ENCODE data around the gene EPHB2. TPM values are rescaled to one million over a fixed set of nuclear protein-coding genes. Genes with fewer than 3 reads are reported as not detected.

Gene EPHB2
- total RNA-seq, 2 experiments from 2014 or later = 0.08 TPM; not detected in 1

DNA sequence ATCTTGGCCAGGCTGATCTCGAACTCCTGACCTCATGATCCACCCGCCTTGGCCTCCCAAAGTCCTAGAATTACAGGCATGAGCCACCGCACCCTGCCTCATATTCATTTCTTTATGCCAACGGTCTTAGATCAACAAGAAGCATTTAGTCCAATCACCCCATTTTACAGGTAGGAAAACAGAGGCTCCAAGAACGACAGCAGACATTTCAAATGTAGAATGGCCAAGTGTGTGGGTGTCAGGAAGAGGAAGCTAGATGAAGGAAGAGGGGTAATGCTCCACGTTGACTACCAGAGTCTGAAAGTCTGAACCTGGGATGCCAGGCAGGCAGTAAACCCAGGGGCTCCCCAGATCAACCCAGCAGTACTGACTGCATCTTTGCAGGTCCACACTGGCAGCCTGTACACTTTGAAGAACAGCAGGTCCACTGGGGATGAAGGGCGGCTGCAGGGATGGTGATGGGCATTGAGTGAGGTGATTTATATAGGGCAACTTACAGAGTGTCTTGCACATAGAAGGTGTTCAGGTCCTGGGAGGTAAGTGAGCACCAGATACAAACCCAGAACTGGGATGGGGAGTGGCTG lies 120.2 kb downstream of the EPHB2 start:
- no peaks in the 10 kb centered on the region for H3K9me3 Mint-ChIP-seq
- H3K36me3 ChIP-seq (ENCODE audit: insufficient read depth, low read length) = no peaks in the 10 kb centered on the region
- no peak overlapping the region for H3K4me3 ChIP-seq (ENCODE audit: low read length)
- H3K36me3 Mint-ChIP-seq (ENCODE audit: low read depth) = no peaks in the 10 kb centered on the region
- no peak overlapping the region for H3K4me3 Mint-ChIP-seq
- H3K27me3 Mint-ChIP-seq = peaks cover 21% of the 10 kb centered on the region
- no peak overlapping the region for H3K27ac ChIP-seq (ENCODE audit: low read depth in 1 of 2, low read length in 2 of 2)
- H3K4me1 ChIP-seq (ENCODE audit: insufficient read depth, low read length) = no peaks in the 10 kb centered on the region
- ChIA-PET CTCF (no interaction called here), POLR2A (no interaction called here)
- H3K9me3 ChIP-seq (ENCODE audit: control insufficient read depth in 1 of 2, insufficient read depth in 1 of 2, low read length in 2 of 2) = no peaks in the 10 kb centered on the region
- H3K4me1 Mint-ChIP-seq (ENCODE audit: low read depth) = no peaks in the 10 kb centered on the region
- intact Hi-C loops (cut with DNase I, micrococcal nuclease) = no loop called here
- TF ChIP-seq, protein P1, sequence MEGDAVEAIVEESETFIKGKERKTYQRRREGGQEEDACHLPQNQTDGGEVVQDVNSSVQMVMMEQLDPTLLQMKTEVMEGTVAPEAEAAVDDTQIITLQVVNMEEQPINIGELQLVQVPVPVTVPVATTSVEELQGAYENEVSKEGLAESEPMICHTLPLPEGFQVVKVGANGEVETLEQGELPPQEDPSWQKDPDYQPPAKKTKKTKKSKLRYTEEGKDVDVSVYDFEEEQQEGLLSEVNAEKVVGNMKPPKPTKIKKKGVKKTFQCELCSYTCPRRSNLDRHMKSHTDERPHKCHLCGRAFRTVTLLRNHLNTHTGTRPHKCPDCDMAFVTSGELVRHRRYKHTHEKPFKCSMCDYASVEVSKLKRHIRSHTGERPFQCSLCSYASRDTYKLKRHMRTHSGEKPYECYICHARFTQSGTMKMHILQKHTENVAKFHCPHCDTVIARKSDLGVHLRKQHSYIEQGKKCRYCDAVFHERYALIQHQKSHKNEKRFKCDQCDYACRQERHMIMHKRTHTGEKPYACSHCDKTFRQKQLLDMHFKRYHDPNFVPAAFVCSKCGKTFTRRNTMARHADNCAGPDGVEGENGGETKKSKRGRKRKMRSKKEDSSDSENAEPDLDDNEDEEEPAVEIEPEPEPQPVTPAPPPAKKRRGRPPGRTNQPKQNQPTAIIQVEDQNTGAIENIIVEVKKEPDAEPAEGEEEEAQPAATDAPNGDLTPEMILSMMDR (IDR thresholded peaks at IDR 0.05) = no peak
- peaks cover 0 to 5% of the 10 kb centered on the region in 2 experiments for H3K27me3 ChIP-seq (ENCODE audit: control insufficient read depth in 1 of 2, insufficient read depth in 2 of 2, low read length in 2 of 2)
- no peak for DNase-seq
- no peak for ATAC-seq (ENCODE audit: poor library complexity)
- H3K27ac Mint-ChIP-seq = no peak overlapping the region

DNA sequence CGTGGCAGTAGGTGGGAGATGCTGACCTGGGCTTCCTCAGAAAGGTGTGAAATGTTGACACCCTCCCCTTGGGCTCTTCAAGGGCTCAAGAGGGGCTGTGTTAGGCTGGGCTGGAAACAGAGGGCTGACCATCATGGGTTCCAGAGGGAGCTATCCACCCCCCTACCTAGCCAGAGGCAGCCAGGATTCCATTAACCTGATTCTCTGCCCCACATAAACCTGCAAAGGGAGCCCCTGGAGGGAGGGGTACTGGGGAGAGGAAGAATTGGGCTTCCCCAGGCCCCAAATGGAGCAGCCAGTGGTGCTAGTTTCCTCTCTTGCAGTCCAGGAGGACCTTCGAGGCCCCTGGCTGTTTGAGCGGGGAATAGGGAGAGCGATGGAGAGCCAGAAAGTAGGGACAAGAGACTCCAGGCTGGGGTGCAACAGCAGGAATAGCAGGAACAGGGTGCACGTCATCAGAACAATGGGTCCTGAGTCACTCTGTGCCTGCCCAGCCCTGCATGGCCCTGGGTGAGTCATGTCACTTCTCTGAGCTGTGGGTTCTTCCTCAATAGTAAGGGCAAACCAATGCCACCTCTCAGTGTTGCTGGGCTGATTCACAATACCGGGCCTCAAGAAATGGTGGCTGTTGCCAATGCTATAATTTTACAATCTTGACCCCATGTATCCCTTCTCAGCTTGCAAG lies 121.2 kb downstream of the EPHB2 start:
- no peak overlapping the region for H3K4me3 Mint-ChIP-seq
- H3K27me3 ChIP-seq (ENCODE audit: control insufficient read depth in 1 of 2, insufficient read depth in 2 of 2, low read length in 2 of 2) = peaks cover 0 to 7% of the 10 kb centered on the region in 2 experiments
- no peaks in the 10 kb centered on the region for H3K9me3 Mint-ChIP-seq
- H3K4me1 Mint-ChIP-seq (ENCODE audit: low read depth) = no peaks in the 10 kb centered on the region
- ChIA-PET CTCF (no interaction called here), POLR2A (no interaction called here)
- H3K9me3 ChIP-seq (ENCODE audit: control insufficient read depth in 1 of 2, insufficient read depth in 1 of 2, low read length in 2 of 2) = no peaks in the 10 kb centered on the region
- H3K36me3 ChIP-seq (ENCODE audit: insufficient read depth, low read length) = no peaks in the 10 kb centered on the region
- no peak overlapping the region for H3K27ac ChIP-seq (ENCODE audit: low read depth in 1 of 2, low read length in 2 of 2)
- intact Hi-C loops (cut with DNase I, micrococcal nuclease) = loop anchor here in 1 of 2 experiments (2.0 kb wide), 1 partner anchor 19 kb away; no protein-coding TSS in a partner anchor
- DNase-seq (peak in 2 of 14 experiments; percentile 36 to 60), ATAC-seq (ENCODE audit: poor library complexity) (no peak)
- peaks cover 27% of the 10 kb centered on the region for H3K27me3 Mint-ChIP-seq
- no peak overlapping the region for H3K4me3 ChIP-seq (ENCODE audit: low read length)
- H3K4me1 ChIP-seq (ENCODE audit: insufficient read depth, low read length) = no peaks in the 10 kb centered on the region
- no peaks in the 10 kb centered on the region for H3K36me3 Mint-ChIP-seq (ENCODE audit: low read depth)
- TF ChIP-seq, protein P1 (IDR thresholded peaks at IDR 0.05) = no peak
- H3K27ac Mint-ChIP-seq = no peak overlapping the region

DNA sequence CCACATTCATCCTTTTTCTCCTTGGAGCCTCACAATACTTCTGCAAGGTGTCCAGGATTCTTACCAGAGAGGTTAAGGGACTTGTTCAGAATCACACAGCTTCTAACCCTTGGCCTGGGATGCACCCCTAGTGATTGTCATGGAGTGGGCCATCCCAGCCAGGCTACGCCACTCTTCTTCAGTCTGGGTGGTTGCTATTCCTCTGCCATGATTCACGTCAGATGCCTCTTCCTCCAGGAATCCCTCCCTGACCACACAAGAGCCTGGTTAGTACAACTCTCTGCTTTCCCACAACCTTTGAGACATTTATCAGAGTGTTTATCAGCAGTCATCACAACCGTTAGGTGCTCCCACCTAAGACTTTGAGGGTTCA lies 121.8 kb downstream of the EPHB2 start:
- Mint-ChIP-seq H3K4me1 (ENCODE audit: low read depth) (no peaks in the 10 kb centered on the region), H3K9me3 (no peaks in the 10 kb centered on the region), H3K27me3 (peaks cover 33% of the 10 kb centered on the region), H3K4me3 (no peak overlapping the region), H3K36me3 (ENCODE audit: low read depth) (no peaks in the 10 kb centered on the region), H3K27ac (no peak overlapping the region)
- Histone ChIP-seq H3K36me3 (ENCODE audit: insufficient read depth, low read length) (no peaks in the 10 kb centered on the region), H3K27ac (ENCODE audit: low read depth in 1 of 2, low read length in 2 of 2) (no peak overlapping the region), H3K4me3 (ENCODE audit: low read length) (no peak overlapping the region), H3K9me3 (ENCODE audit: control insufficient read depth in 1 of 2, insufficient read depth in 1 of 2, low read length in 2 of 2) (no peaks in the 10 kb centered on the region), H3K27me3 (ENCODE audit: control insufficient read depth in 1 of 2, insufficient read depth in 2 of 2, low read length in 2 of 2) (peaks cover 0 to 9% of the 10 kb centered on the region in 2 experiments), H3K4me1 (ENCODE audit: insufficient read depth, low read length) (no peaks in the 10 kb centered on the region)
- ATAC-seq (ENCODE audit: poor library complexity) = no peak
- TF ChIP-seq, protein P1 (IDR thresholded peaks at IDR 0.05) = no peak
- DNase-seq = no peak
- ChIA-PET CTCF (no interaction called here), POLR2A (no interaction called here)
- intact Hi-C loops (cut with DNase I, micrococcal nuclease) = loop anchor here in 1 of 2 experiments (2.0 kb wide), 1 partner anchor 20 kb away; no protein-coding TSS in a partner anchor
